GM18498 (cell line): ENCODE measurements around the gene KPNA4.
"Not testable (repeated sequence)": the region's sequence is repeated elsewhere in the genome, so short reads cannot be mapped to it uniquely, and the experiment has no call there.

ENCODE experiments used
- ATAC-seq: cut with Tn5 transposase; IDR thresholded peaks from one replicate; pipeline ENCODE4 v1.9.1; 2021; ENCODE audit warnings: mild to moderate bottlenecking, moderate library complexity; ENCODE audit not compliant: unreplicated experiment

Gene KPNA4

GRCh38 chr3:160565442-160566403 lies at the start of gene KPNA4:
Gene KPNA4 (minus strand): TSS chr3:160565571. CDS start chr3:160565282, 289 bp downstream.
- ATAC-seq: peak; percentile 94

GRCh38 chr3:160613661-160614060 lies 48.3 kb upstream of the KPNA4 start:
- no peak for ATAC-seq

DNA sequence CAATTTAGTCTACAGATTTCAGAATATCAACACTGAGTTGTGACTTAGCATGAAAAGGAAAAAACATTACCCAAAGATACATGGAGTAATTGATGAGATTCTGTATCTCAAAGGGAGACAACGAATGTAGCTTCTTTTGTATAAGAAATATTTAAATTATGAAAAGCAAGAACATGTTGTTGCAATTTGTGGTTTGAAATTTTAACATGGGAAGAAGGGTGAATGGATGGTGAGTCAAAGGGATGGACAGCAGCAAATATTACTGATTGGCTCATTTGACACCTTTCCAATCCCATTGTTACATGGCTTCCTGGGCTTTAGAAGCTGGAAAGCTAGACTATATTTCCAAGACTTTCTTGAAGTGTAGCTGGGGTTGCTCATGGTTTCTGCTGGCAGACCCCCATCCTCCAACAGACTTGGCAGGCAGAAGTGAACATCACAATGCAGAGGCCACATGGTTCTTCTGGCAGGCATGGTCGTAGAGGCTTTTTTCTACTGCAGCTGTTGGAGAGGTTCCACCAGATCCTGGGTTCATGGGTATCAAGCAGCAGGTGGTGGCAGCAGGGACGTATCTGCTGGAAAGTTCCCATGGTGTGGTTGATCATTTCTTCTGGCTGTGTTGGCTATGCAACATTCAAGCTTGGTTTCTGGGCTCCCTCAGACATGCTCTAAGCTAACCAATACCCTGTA lies 47.2 kb upstream of the KPNA4 start:
- no peak for ATAC-seq

GRCh38 chr3:160611141-160611540 lies 45.8 kb upstream of the KPNA4 start:
- ATAC-seq: no peak

- no peak for ATAC-seq
Observed at GRCh38 chr3:160608870-160609269, 43.5 kb upstream of the KPNA4 start.

GRCh38 chr3:160607826-160608225 lies 42.5 kb upstream of the KPNA4 start:
- ATAC-seq: no peak

GRCh38 chr3:160605315-160605714 lies 39.9 kb upstream of the KPNA4 start:
- no peak for ATAC-seq

- ATAC-seq: not testable (repeated sequence)
Observed at GRCh38 chr3:160603845-160604244, 38.5 kb upstream of the KPNA4 start.

DNA sequence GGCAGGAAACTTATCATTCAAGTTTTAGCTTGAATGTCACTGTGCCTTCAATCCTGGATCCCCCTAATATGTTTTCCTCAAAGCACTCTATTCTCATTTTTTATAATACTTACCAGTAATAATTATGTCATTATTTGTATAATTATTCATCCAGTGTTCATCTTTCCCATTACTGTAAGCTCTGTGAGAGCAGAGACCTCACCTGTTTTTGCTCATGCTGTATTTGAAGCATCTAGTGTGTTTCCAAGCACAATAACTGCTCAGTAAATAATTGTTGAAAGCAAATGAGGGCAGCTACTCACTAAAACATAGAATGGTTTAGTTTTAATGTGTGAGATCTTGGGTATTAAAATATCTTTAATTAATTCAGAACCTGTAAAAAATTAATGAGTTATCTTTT lies 36.9 kb upstream of the KPNA4 start:
- no peak for ATAC-seq

DNA sequence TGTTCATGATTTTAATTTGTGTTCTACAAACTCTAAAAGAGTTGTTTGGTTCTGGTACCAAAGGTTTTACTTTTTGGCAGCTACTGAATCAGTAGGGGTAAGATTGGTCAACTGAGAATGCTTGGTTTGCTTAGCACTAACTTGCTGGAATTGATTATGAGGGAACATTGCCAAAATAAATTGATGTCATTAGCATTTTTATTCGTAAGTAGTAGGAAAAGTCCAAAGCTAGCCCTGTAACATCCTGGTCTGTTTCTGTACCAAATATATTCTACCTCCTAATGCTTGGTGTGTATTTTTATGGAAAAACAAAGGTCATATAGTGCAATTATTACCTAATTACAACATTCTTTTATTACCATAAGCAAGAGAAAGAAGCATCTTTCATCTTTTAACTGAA lies 35.9 kb upstream of the KPNA4 start:
- ATAC-seq: no peak

DNA sequence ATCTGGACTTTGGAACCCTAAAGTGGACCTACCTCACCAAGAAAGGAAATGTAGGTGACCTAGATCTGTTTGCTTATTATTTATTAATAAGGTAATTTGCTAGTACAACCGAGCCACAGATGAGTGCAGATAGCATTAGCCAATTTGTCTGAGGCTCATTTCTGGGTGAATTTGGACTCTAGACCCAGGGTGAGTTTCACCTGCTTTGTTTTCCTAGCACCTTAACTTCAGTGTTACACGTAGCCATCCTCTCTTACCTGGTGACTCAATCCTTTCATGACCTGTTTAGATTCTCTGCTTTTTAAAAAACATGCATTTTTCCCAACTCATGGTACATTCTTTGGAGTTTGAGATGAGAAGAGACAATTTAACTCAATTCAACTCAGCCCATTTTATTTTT lies 33.5 kb upstream of the KPNA4 start:
- no peak for ATAC-seq

GRCh38 chr3:160588023-160588422 lies 22.7 kb upstream of the KPNA4 start:
- no peak for ATAC-seq

DNA sequence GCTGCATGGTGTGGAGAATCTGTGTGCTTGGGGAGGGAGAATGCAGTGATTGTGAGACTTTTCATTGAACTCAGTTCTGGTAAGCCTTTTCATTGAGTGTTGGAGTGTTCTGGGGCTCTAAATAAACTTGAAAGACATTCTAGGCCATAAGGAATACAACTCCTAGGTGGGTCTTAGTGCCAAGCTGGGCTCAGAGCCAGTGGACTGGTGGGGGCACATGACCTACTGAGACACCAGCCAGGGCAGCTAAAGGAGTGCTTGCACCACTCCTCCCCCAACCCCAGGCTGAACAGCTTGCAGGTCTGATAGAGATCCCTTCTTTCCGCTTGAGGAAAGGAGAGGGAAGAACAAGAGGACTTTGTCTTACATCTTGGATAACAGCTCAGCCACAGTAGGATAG lies 21.7 kb upstream of the KPNA4 start:
- no peak for ATAC-seq

DNA sequence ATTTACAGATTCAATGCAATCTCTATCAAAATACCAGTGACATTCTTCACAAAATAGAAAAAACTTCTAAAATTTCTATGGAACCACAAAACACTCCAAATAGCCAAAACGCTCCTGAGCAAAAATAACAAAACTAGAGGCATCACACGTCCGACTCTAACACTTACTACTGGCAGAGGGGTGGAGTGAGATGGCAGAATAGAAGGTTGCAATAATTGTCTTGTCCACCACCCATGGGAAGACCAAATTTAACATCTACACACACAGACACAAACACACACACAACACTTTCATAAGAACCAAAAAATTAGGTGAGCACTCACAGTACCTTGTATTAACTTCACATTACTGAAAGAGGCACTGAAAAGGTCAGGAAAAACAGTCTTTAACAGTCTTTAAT lies 21.3 kb upstream of the KPNA4 start:
- no peak for ATAC-seq

DNA sequence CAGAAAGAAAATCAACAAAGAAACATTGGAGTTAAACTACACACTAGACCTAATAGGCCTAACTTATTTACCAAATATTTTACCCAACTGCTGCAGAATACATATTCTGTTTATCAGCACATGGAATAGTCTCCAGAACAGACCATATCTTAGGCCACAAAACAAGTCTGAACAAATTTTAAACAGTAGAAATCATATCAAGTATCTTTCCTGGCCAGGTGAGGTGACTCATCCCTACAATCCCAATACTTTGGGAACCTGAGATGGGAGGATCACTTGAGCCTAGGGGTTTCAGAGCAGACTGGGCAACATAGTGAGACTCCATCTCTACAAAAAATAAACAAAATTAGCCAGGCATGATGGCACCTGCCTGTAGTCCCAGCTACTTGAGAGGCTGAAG lies 18.1 kb upstream of the KPNA4 start:
- ATAC-seq: no peak

DNA sequence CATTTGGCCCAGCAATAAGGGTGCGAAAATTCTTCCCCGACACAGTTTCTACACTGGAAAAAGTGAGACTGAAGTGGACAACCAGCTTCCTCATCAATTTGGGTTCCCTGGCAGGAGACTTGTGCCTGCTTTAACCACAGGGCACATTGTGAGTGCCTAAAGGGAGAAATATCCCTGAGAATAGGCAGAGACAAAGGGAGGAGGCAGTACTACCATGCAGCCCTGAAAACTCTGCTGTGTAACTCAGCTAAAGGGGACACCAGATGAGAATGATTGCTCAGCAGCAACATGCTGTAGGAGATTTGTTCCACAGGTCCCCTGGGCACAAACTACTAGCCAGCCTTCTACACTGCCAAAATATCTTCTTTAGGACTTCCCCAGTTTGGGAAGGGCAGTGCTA lies 15.6 kb upstream of the KPNA4 start:
- no peak for ATAC-seq

- ATAC-seq: no peak
Observed at GRCh38 chr3:160577556-160578195, 12.3 kb upstream of the KPNA4 start.

DNA sequence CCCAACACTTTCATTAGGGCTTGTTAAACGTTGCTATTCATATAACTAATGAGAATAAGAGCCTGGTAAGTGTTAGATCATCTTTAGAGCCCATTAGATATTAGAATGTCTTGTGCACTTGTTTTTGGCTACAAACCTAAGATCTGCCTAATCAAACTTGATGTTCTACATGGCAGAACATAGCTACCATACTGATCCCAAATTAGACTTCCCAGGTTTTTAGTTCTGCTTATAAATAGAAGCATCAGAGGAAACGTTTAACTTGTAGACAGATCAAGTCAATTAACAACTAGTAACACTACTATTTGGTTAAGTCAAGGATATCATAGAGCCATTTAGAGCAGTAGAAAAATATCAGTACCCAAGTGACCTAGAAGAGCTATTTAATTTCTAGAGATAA lies 11.7 kb upstream of the KPNA4 start:
- ATAC-seq: no peak

- ATAC-seq: no peak
Observed at GRCh38 chr3:160576621-160577020, 11.2 kb upstream of the KPNA4 start.

- ATAC-seq: no peak
Observed at GRCh38 chr3:160575589-160575988, 10.2 kb upstream of the KPNA4 start.

DNA sequence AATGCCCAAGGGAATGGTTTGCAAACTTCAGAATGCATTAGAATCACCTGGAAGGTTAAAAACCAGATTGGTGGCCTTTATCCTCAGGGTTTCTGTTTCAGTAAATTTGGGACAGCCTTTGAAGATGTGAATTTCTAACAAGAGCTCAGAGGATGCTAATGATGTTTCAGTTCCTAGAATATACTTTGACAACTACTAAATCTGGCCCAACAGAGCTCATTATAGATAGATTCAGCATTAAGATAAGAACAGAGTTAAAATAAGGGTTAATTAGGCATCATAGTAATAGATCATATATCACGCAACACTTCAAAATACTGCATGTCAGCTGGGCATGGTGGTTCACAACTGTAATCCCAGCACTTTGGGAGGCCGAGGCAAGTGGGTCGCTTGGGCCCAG lies 9.3 kb upstream of the KPNA4 start:
- no peak for ATAC-seq
